Measurements from ENCODE around the gene TTC21A.

The TTC21A gene

GRCh38 chr3:39184081-39184967 lies 76.8 kb downstream of the TTC21A start:
- no peak for DNase-seq

GRCh38 chr3:39184968-39185285 lies 77.4 kb downstream of the TTC21A start:
- no peak for DNase-seq

- no peak for DNase-seq
Observed at GRCh38 chr3:39185326-39185958, 78.0 kb downstream of the TTC21A start.

GRCh38 chr3:39185959-39186691 lies 78.6 kb downstream of the TTC21A start:
- no peak for DNase-seq

GRCh38 chr3:39186692-39187151 lies 79.2 kb downstream of the TTC21A start:
- DNase-seq: no peak

GRCh38 chr3:39187372-39188155 lies 80.1 kb downstream of the TTC21A start:
- no peak for DNase-seq
